T-cell (primary cell): ENCODE results near the gene DIS3L2. TPM values are rescaled to one million over a fixed set of nuclear protein-coding genes. Genes with fewer than 3 reads are reported as not detected.

Experiments used
- ATAC-seq, 4 experiments: fragments of 200-7000 bp in 3 of 4; fragments of 150-1000 bp in 1 of 4; cut with Tn5 transposase; replicated peaks in 1 of 4; 1 replicate in 3 of 4; 2 replicates in 1 of 4; pipeline ENCODE4 v1.10.0; 2021; ENCODE audit warnings: moderate library complexity in 3 of 4, mild to moderate bottlenecking in 2 of 4, moderate number of reproducible peaks in 1 of 4
- CTCF ChIA-PET, 2 donors: fragments of 300-600 bp; sonication (Branson Sonifier 250); formaldehyde crosslinking; loops; one replicate each; lab custom pipeline; 2022; ENCODE audit warnings: antibody characterized with exemption in 2 of 2; lab: Charles Lee
- POLR2A ChIA-PET, 2 donors: fragments of 300-600 bp; sonication (Branson Sonifier 250); formaldehyde crosslinking; loops; one replicate each; lab custom pipeline; 2022; ENCODE audit warnings: antibody characterized with exemption in 2 of 2; lab: Charles Lee
- DNase-seq, 35 experiments: peaks; one replicate each; pipeline versions ENCODE4 v3.0.0 to v3.0.0-alpha.2; 2013 to 2023
- H3K27ac ChIP-seq: one replicate; pipeline ENCODE4 v1.5.1; 2013; ENCODE audit warnings: low read length
- H3K27me3 ChIP-seq, 2 experiments: replicated peaks in 1 of 2; 1 replicate in 1 of 2; 2 replicates in 1 of 2; pipeline versions ENCODE4 v1.6.1 to v1.7.0; 2013; ENCODE audit warnings: low read length in 1 of 2, mixed read lengths in 1 of 2; ENCODE audit not compliant: control insufficient read depth in 2 of 2, insufficient read depth in 2 of 2; ENCODE audit errors: extremely low read depth in 1 of 2
- H3K36me3 ChIP-seq, 2 donors: 1 replicate in 1 of 2; 2 replicates in 1 of 2; pipeline versions ENCODE4 v1.6.1 to v1.7.0; 2013; ENCODE audit warnings: low read length in 1 of 2; ENCODE audit not compliant: control insufficient read depth in 2 of 2, insufficient read depth in 1 of 2; ENCODE audit errors: extremely low read depth in 1 of 2
- H3K4me1 ChIP-seq, 2 experiments: 1 replicate in 1 of 2; 2 replicates in 1 of 2; pipeline versions ENCODE4 v1.6.1 to v1.7.0; 2013; ENCODE audit warnings: low read length in 2 of 2, mixed read lengths in 1 of 2; ENCODE audit not compliant: insufficient read depth in 2 of 2, control insufficient read depth in 1 of 2; ENCODE audit errors: extremely low read depth in 1 of 2
- H3K4me3 ChIP-seq, 2 donors: 1 replicate in 1 of 2; 2 replicates in 1 of 2; pipeline versions ENCODE4 v1.5.1 to v1.7.0; 2013; ENCODE audit warnings: mild to moderate bottlenecking in 2 of 2, low read length in 1 of 2, moderate library complexity in 1 of 2; ENCODE audit not compliant: control insufficient read depth in 1 of 2; ENCODE audit errors: extremely low read depth in 1 of 2
- H3K9me3 ChIP-seq: 2 replicates; pipeline ENCODE4 v1.7.0; 2013
- H3K27ac Mint-ChIP-seq, 2 donors: one replicate each; pipeline ENCODE4 v1.8.0; 2020 to 2021; ENCODE audit warnings: mild to moderate bottlenecking in 2 of 2, mixed read lengths in 2 of 2
- H3K27me3 Mint-ChIP-seq, 2 donors: one replicate each; pipeline ENCODE4 v1.8.0; 2021 to 2022; ENCODE audit warnings: mixed read lengths in 2 of 2
- H3K36me3 Mint-ChIP-seq: one replicate; pipeline ENCODE4 v1.8.0; 2021; ENCODE audit warnings: mixed read lengths
- H3K4me1 Mint-ChIP-seq, 3 donors: one replicate each; pipeline ENCODE4 v1.8.0; 2020 to 2022; ENCODE audit warnings: mixed read lengths in 3 of 3, mild to moderate bottlenecking in 1 of 3
- H3K4me3 Mint-ChIP-seq, 3 donors: one replicate each; pipeline ENCODE4 v1.8.0; 2020 to 2022; ENCODE audit warnings: mild to moderate bottlenecking in 3 of 3, mixed read lengths in 3 of 3, moderate library complexity in 3 of 3
- H3K9me3 Mint-ChIP-seq, 3 donors: one replicate each; pipeline ENCODE4 v1.8.0; 2020 to 2022; ENCODE audit warnings: mixed read lengths in 3 of 3
- WGBS: methylation state at CpG from one replicate; pipeline ENCODE4 v1.1.5; 2013; ENCODE audit warnings: missing lambda C conversion rate; ENCODE audit not compliant: insufficient coverage; 5-methylcytosine and 5-hydroxymethylcytosine counted together
- total RNA-seq, 35 experiments: library from RNA in 6 of 35; stranded (reverse) in 6 of 35; fragments of 120-200 nt in 1 of 35; gene quantifications; one replicate each; pipeline versions ENCODE4 v1.2.1 to v1.2.4 and lab custom pipeline; 2013 to 2026

Gene DIS3L2
- total RNA-seq, 5 donors from 2014 or later (not counting 1 experiment from before 2014, with no cell fraction given) = 55.0 to 70.9 (median 61.4) TPM

DNA sequence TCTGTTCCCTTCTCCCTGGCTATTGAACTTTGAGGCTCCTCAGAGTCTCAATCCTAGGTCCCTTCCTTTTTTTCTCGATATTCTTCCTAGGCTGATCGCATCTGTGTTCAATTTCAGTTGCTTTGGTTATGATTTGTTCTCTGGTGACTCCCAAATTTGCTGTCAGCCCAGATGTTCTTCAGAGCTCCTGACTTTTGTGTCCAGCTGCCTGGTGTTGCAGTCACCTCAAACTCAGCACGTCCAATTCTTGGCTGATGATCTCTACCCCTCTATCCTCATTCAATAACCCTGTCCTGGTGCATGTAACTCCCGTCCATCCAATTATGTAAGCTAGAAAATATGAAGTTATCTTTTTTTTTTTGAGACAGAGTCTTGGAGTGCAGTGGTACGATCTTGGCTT is 31.4 kb downstream of the DIS3L2 start:
- POLR2A ChIA-PET = interaction anchor here in 1 of 2 donors (0.7 kb wide), 1 partner anchor 464 kb away, joined by 3 read pairs; no protein-coding TSS in a partner anchor
- peaks cover 68 to 73% (median 69%) of the 10 kb centered on the region in 3 donors for H3K4me1 Mint-ChIP-seq
- CTCF ChIA-PET = no interaction called here
- H3K9me3 ChIP-seq = no peaks in the 10 kb centered on the region
- ATAC-seq (no peak), DNase-seq (no peak)
- no peaks in the 10 kb centered on the region for H3K4me1 ChIP-seq
- H3K27me3 Mint-ChIP-seq = no peaks in the 10 kb centered on the region
- H3K4me3 Mint-ChIP-seq = no peak overlapping the region
- H3K9me3 Mint-ChIP-seq = no peaks in the 10 kb centered on the region
- H3K27ac Mint-ChIP-seq = no peak overlapping the region
- no peaks in the 10 kb centered on the region for H3K36me3 ChIP-seq
- WGBS = no CpG with 5 or more reads among the region's 5 CpGs
- H3K27me3 ChIP-seq = no peaks in the 10 kb centered on the region
- H3K27ac ChIP-seq = no peak overlapping the region
- peaks cover 13% of the 10 kb centered on the region for H3K36me3 Mint-ChIP-seq
- H3K4me3 ChIP-seq = no peak overlapping the region

DNA sequence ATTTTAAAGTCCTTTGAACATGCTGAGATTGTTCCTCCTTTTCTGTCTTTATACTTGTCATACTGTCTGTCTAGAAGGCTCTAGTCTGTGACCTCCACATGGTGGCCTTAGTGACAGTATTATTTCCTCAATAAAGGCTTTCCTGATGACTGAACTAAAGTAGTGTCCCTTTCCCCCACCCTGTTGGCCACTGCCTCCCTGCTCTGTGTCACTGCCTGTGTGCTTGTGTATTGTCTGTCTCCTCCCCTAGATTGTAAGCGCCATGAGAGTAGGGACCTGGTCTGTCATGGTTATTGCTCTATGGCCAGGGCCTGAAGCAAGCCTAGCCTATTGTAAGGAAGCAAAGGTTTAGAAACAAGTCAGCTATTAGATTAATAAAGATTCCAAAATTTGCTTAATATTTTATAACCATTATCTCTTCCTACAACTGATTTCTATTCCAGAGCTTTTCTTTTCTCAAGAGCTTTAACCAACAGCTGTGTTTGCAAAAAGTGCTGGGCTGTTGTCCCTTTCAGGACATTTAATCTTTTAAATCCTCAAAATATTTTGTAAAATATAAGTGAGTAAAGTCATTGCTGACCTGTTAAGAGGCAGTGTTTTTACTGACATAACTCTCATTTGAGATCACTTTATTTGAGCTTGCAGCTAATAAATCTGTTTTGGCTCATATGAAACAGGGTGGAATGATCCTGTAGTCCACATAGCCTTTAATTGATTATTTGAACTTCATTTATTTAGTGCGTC is 35.5 kb downstream of the DIS3L2 start:
- Mint-ChIP-seq H3K9me3 (no peaks in the 10 kb centered on the region), H3K4me1 (peaks cover 59 to 77% (median 61%) of the 10 kb centered on the region in 3 donors), H3K4me3 (no peak overlapping the region), H3K36me3 (peaks cover 9% of the 10 kb centered on the region), H3K27me3 (no peaks in the 10 kb centered on the region), H3K27ac (no peak overlapping the region)
- Histone ChIP-seq H3K27me3 (no peaks in the 10 kb centered on the region), H3K27ac (no peak overlapping the region), H3K36me3 (no peaks in the 10 kb centered on the region), H3K4me1 (no peaks in the 10 kb centered on the region), H3K9me3 (no peaks in the 10 kb centered on the region), H3K4me3 (no peak overlapping the region)
- CTCF ChIA-PET = no interaction called here
- ATAC-seq = no peak
- POLR2A ChIA-PET = no interaction called here
- no peak for DNase-seq
- no CpG with 5 or more reads among the region's 2 CpGs for WGBS

DNA sequence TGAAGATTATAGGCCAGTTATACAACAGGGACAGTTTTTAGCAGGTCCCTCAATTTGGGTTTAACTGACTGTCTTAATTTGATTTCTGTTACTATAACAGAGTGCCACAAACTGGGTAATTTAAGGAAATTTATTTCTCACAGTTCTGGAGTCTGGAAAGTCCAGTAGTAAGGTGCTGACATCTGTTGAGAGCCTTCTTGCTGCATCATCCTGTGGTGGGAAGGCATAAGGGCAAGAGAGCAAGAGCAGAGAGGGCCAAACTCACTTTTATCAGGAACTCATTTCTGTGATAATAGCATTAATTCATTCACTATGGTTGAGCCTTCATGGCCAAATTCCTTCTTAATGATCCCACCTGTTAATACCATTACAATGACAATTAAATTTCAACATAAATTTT is 36.5 kb downstream of the DIS3L2 start:
- no peaks in the 10 kb centered on the region for H3K27me3 Mint-ChIP-seq

GRCh38 chr2:232000439-232000838 is 38.9 kb downstream of the DIS3L2 start:
- H3K36me3 Mint-ChIP-seq = peaks cover 7% of the 10 kb centered on the region
- Histone ChIP-seq H3K36me3 (no peaks in the 10 kb centered on the region), H3K27me3 (no peaks in the 10 kb centered on the region), H3K9me3 (no peaks in the 10 kb centered on the region), H3K4me1 (no peaks in the 10 kb centered on the region), H3K27ac (no peak overlapping the region), H3K4me3 (no peak overlapping the region)
- ChIA-PET CTCF (no interaction called here), POLR2A (no interaction called here)
- DNase-seq = no peak
- no peaks in the 10 kb centered on the region for H3K9me3 Mint-ChIP-seq
- WGBS = no CpG with 5 or more reads among the region's 2 CpGs
- H3K27ac Mint-ChIP-seq = no peak overlapping the region
- H3K4me1 Mint-ChIP-seq = peaks cover 48 to 59% (median 48%) of the 10 kb centered on the region in 3 donors
- H3K4me3 Mint-ChIP-seq = no peak overlapping the region
- ATAC-seq = no peak
- H3K27me3 Mint-ChIP-seq = no peaks in the 10 kb centered on the region

More for the DNA sequence above, 36.5 kb downstream of the DIS3L2 start:
- no peaks in the 10 kb centered on the region for H3K27me3 ChIP-seq
- no peaks in the 10 kb centered on the region for H3K9me3 Mint-ChIP-seq
- H3K9me3 ChIP-seq = no peaks in the 10 kb centered on the region
- H3K27ac ChIP-seq = no peak overlapping the region
- ChIA-PET CTCF (no interaction called here), POLR2A (no interaction called here)
- no peak overlapping the region for H3K27ac Mint-ChIP-seq
- DNase-seq (no peak), ATAC-seq (no peak)
- no peak overlapping the region for H3K4me3 ChIP-seq
- no peaks in the 10 kb centered on the region for H3K36me3 ChIP-seq
- no peak overlapping the region for H3K4me3 Mint-ChIP-seq
- H3K36me3 Mint-ChIP-seq = peaks cover 3% of the 10 kb centered on the region
- H3K4me1 Mint-ChIP-seq = peaks cover 60 to 75% (median 64%) of the 10 kb centered on the region in 3 donors
- H3K4me1 ChIP-seq = no peaks in the 10 kb centered on the region

- Histone ChIP-seq H3K27me3 (no peaks in the 10 kb centered on the region), H3K4me3 (no peak overlapping the region), H3K36me3 (no peaks in the 10 kb centered on the region), H3K9me3 (no peaks in the 10 kb centered on the region), H3K27ac (no peak overlapping the region), H3K4me1 (no peaks in the 10 kb centered on the region)
- no peak for DNase-seq
- H3K27me3 Mint-ChIP-seq = no peaks in the 10 kb centered on the region
- no CpG with 5 or more reads among the region's 1 CpG for WGBS
- CTCF ChIA-PET = no interaction called here
- ATAC-seq = no peak
- H3K4me1 Mint-ChIP-seq = peaks cover 42 to 59% (median 42%) of the 10 kb centered on the region in 3 donors
- no peak overlapping the region for H3K27ac Mint-ChIP-seq
- POLR2A ChIA-PET = interaction anchor here in 1 of 2 donors (0.6 kb wide), 1 partner anchor 66 kb away, joined by 9 read pairs; no protein-coding TSS in a partner anchor
- H3K36me3 Mint-ChIP-seq = peaks cover 10% of the 10 kb centered on the region
- no peaks in the 10 kb centered on the region for H3K9me3 Mint-ChIP-seq
- no peak overlapping the region for H3K4me3 Mint-ChIP-seq
These were observed 39.6 kb downstream of the DIS3L2 start for GRCh38 chr2:232001073-232001472.

DNA sequence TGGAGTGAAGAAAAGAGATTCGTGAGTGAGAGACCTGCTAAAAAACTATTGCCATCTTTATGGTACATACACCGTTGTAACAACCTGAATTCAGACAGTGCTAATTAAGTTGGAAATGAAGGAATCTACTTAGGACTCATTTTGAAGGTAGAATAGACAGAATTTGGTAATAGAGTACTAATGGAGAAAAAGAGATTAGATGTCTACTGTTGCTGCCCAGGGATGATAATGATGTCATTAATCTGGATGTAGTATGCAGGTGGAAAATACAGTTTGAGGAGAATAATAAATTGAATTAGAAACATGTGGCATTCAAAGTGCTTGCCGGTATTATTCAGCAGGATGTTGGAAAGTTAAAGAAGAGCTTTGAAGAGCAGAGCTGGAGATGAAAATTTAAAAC is 44.7 kb downstream of the DIS3L2 start:
- no peaks in the 10 kb centered on the region for H3K4me1 ChIP-seq
- peaks cover 0 to 3% of the 10 kb centered on the region in 2 donors for H3K36me3 ChIP-seq
- CTCF ChIA-PET = no interaction called here
- no peak overlapping the region for H3K4me3 ChIP-seq
- Mint-ChIP-seq H3K9me3 (no peaks in the 10 kb centered on the region), H3K4me1 (peaks cover 21 to 57% (median 25%) of the 10 kb centered on the region in 3 donors), H3K4me3 (no peak overlapping the region), H3K36me3 (peaks cover 36% of the 10 kb centered on the region), H3K27ac (no peak overlapping the region), H3K27me3 (no peaks in the 10 kb centered on the region)
- no peak for ATAC-seq
- POLR2A ChIA-PET = no interaction called here
- H3K27ac ChIP-seq = no peak overlapping the region
- no peaks in the 10 kb centered on the region for H3K27me3 ChIP-seq
- no peak for DNase-seq
- WGBS = 100% methylated on average over 1 of the region's 3 CpGs
- no peaks in the 10 kb centered on the region for H3K9me3 ChIP-seq
